Mesenchymal stem cell (in vitro differentiated cells and primary cell): Measurements from ENCODE around the gene DIABLO.

ENCODE experiments used
- DNase-seq: peaks from one replicate; pipeline ENCODE4 v3.0.0-alpha.2; 2013
- H2AFZ ChIP-seq: one replicate; pipeline ENCODE4 v1.6.1; 2013; ENCODE audit warnings: low read depth, mild to moderate bottlenecking, control low read depth, inconsistent platforms, low read length, moderate library complexity
- H2AK5ac ChIP-seq: 2 replicates; pipeline ENCODE4 v1.6.1; 2013; ENCODE audit warnings: low read length, moderate library complexity, mild to moderate bottlenecking, inconsistent platforms; ENCODE audit not compliant: severe bottlenecking
- H2BK120ac ChIP-seq: one replicate; pipeline ENCODE4 v1.6.1; 2013; ENCODE audit warnings: low read depth, mild to moderate bottlenecking, inconsistent platforms, low read length, moderate library complexity
- H2BK12ac ChIP-seq, 2 experiments: one replicate each; pipeline ENCODE4 v1.6.1; 2013; ENCODE audit warnings: inconsistent platforms in 2 of 2, low read length in 2 of 2, mild to moderate bottlenecking in 2 of 2, moderate library complexity in 2 of 2, control low read depth in 1 of 2
- H2BK15ac ChIP-seq: one replicate; pipeline ENCODE4 v1.6.1; 2013; ENCODE audit warnings: mild to moderate bottlenecking, low read depth, inconsistent platforms; ENCODE audit not compliant: poor library complexity, severe bottlenecking
- H2BK5ac ChIP-seq: 2 replicates; pipeline ENCODE4 v1.6.1; 2013; ENCODE audit warnings: low read depth, mild to moderate bottlenecking, low read length, control low read depth, inconsistent platforms; ENCODE audit not compliant: poor library complexity, severe bottlenecking
- H3K14ac ChIP-seq, 2 experiments: one replicate each; pipeline ENCODE4 v1.6.1; 2013; ENCODE audit warnings: inconsistent platforms in 2 of 2, low read length in 2 of 2, control low read depth in 1 of 2, mild to moderate bottlenecking in 1 of 2, moderate library complexity in 1 of 2
- H3K18ac ChIP-seq, 2 experiments: one replicate each; pipeline ENCODE4 v1.6.1; 2013; ENCODE audit warnings: inconsistent platforms in 2 of 2, low read length in 2 of 2, control low read depth in 1 of 2, low read depth in 1 of 2, mild to moderate bottlenecking in 1 of 2
- H3K23ac ChIP-seq, 2 experiments: one replicate each; pipeline ENCODE4 v1.6.1; 2013; ENCODE audit warnings: inconsistent platforms in 2 of 2, low read length in 2 of 2, mild to moderate bottlenecking in 2 of 2, moderate library complexity in 2 of 2, control low read depth in 1 of 2
- H3K27ac ChIP-seq: 2 replicates; pipeline ENCODE4 v1.5.1; 2013; ENCODE audit warnings: mild to moderate bottlenecking, moderate library complexity, low read length, control low read depth, inconsistent platforms; ENCODE audit not compliant: poor library complexity, severe bottlenecking
- H3K27me3 ChIP-seq, 2 experiments: 2 replicates each; pipeline versions ENCODE4 v1.6.1 to v1.7.0; 2013; ENCODE audit warnings: low read length in 2 of 2, mild to moderate bottlenecking in 2 of 2, moderate library complexity in 2 of 2, control low read depth in 1 of 2, inconsistent platforms in 1 of 2; ENCODE audit not compliant: control insufficient read depth in 1 of 2, insufficient read depth in 1 of 2
- H3K36me3 ChIP-seq, 2 experiments: 2 replicates each; pipeline versions ENCODE4 v1.6.1 to v1.7.0; 2013; ENCODE audit warnings: low read length in 2 of 2, control low read depth in 1 of 2, inconsistent platforms in 1 of 2, low read depth in 1 of 2, mild to moderate bottlenecking in 1 of 2; ENCODE audit not compliant: insufficient read depth in 2 of 2, control insufficient read depth in 1 of 2
- H3K4ac ChIP-seq, 2 experiments: one replicate each; pipeline ENCODE4 v1.6.1; 2013; ENCODE audit warnings: inconsistent platforms in 2 of 2, low read length in 2 of 2, mild to moderate bottlenecking in 2 of 2, moderate library complexity in 2 of 2, control low read depth in 1 of 2, low read depth in 1 of 2
- H3K4me1 ChIP-seq: 2 replicates; pipeline ENCODE4 v1.6.1; 2013; ENCODE audit warnings: low read depth, low read length, control low read depth; ENCODE audit not compliant: control insufficient read depth, insufficient read depth
- H3K4me2 ChIP-seq: 2 replicates; pipeline ENCODE4 v1.6.1; 2013; ENCODE audit warnings: low read length, mild to moderate bottlenecking, inconsistent platforms; ENCODE audit not compliant: poor library complexity, severe bottlenecking
- H3K4me3 ChIP-seq, 2 experiments: 2 replicates each; pipeline versions ENCODE4 v1.5.1 to v1.7.0; 2013; ENCODE audit warnings: low read length in 2 of 2, mild to moderate bottlenecking in 2 of 2, control low read depth in 1 of 2, low read depth in 1 of 2; ENCODE audit not compliant: insufficient read depth in 1 of 2
- H3K79me1 ChIP-seq: replicated peaks from 2 replicates; pipeline ENCODE4 v1.6.1; 2013; ENCODE audit warnings: mild to moderate bottlenecking, control low read depth, low read length, inconsistent platforms; ENCODE audit not compliant: poor library complexity, severe bottlenecking
- H3K9ac ChIP-seq: 2 replicates; pipeline ENCODE4 v1.7.0; 2013; ENCODE audit warnings: mild to moderate bottlenecking, low read length, moderate library complexity
- H3K9me3 ChIP-seq: 2 replicates; pipeline ENCODE4 v1.7.0; 2013; ENCODE audit warnings: mild to moderate bottlenecking, low read length; ENCODE audit not compliant: control insufficient read depth
- H4K8ac ChIP-seq: one replicate; pipeline ENCODE4 v1.6.1; 2013; ENCODE audit warnings: inconsistent platforms, mild to moderate bottlenecking, low read length, moderate library complexity
- H4K91ac ChIP-seq: one replicate; pipeline ENCODE4 v1.6.1; 2013; ENCODE audit warnings: mild to moderate bottlenecking, low read length, inconsistent platforms
- WGBS: methylation state at CpG from one replicate; pipeline ENCODE4 v1.1.7; 2013; ENCODE audit warnings: mixed read lengths; 5-methylcytosine and 5-hydroxymethylcytosine counted together

DIABLO gene

DNA sequence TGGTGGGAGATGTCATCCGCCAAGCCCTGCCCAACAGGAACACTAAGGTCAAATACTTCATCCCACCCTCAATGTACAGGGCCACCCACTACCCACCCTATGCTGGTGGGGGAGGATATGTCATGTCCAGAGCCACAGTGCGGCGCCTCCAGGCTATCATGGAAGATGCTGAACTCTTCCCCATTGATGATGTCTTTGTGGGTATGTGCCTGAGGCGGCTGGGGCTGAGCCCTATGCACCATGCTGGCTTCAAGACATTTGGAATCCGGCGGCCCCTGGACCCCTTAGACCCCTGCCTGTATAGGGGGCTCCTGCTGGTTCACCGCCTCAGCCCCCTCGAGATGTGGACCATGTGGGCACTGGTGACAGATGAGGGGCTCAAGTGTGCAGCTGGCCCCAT is 18.9 kb downstream of the DIABLO start:
- H3K23ac ChIP-seq: no peak overlapping the region
- peaks cover 38 to 51% of the 10 kb centered on the region in 2 experiments for H3K36me3 ChIP-seq
- WGBS: 83% methylated on average over 7 of the region's 8 CpGs
- H3K4ac ChIP-seq: no peak overlapping the region
- no peak overlapping the region for H4K8ac ChIP-seq
- H3K27ac ChIP-seq: no peak overlapping the region
- H2BK12ac ChIP-seq: no peak overlapping the region
- no peak overlapping the region for H3K18ac ChIP-seq
- no peak overlapping the region for H3K4me2 ChIP-seq
- H2BK15ac ChIP-seq: no peak overlapping the region
- H3K4me3 ChIP-seq: no peak overlapping the region
- H4K91ac ChIP-seq: no peak overlapping the region
- H3K9ac ChIP-seq: no peak overlapping the region
- no peak overlapping the region for H3K14ac ChIP-seq
- no peak overlapping the region for H2AFZ ChIP-seq
- H3K9me3 ChIP-seq: no peaks in the 10 kb centered on the region
- H3K79me1 ChIP-seq: peaks cover 1% of the 10 kb centered on the region
- H3K4me1 ChIP-seq: peaks cover 19% of the 10 kb centered on the region
- H2AK5ac ChIP-seq: no peak overlapping the region
- no peak overlapping the region for H2BK5ac ChIP-seq
- H2BK120ac ChIP-seq: no peak overlapping the region
- H3K27me3 ChIP-seq: peaks cover 12 to 40% of the 10 kb centered on the region in 2 experiments
- no peak for DNase-seq

GRCh38 chr12:122206111-122206881 is 19.6 kb downstream of the DIABLO start:
- no peak overlapping the region for H3K23ac ChIP-seq

GRCh38 chr12:122205053-122205925 is 20.6 kb downstream of the DIABLO start:
- Histone ChIP-seq H3K27ac (no peak overlapping the region), H3K4me1 (peaks cover 19% of the 10 kb centered on the region), H2AFZ (no peak overlapping the region), H2BK120ac (no peak overlapping the region), H4K8ac (no peak overlapping the region), H3K18ac (no peak overlapping the region), H2AK5ac (no peak overlapping the region), H3K9me3 (no peaks in the 10 kb centered on the region), H3K4me2 (no peak overlapping the region), H2BK15ac (no peak overlapping the region), H3K4me3 (no peak overlapping the region), H4K91ac (no peak overlapping the region), H3K79me1 (no peaks in the 10 kb centered on the region), H3K27me3 (peaks cover 12 to 56% of the 10 kb centered on the region in 2 experiments), H3K4ac (no peak overlapping the region), H2BK5ac (no peak overlapping the region), H2BK12ac (no peak overlapping the region), H3K23ac (no peak overlapping the region), H3K14ac (no peak overlapping the region), H3K9ac (no peak overlapping the region), H3K36me3 (peaks cover 32 to 35% of the 10 kb centered on the region in 2 experiments)
- 65% methylated on average over 22 of the region's 23 CpGs for WGBS
- no peak for DNase-seq

More at GRCh38 chr12:122206111-122206881, 19.6 kb downstream of the DIABLO start:
- H3K27me3 ChIP-seq: peaks cover 12 to 46% of the 10 kb centered on the region in 2 experiments
- no peak for DNase-seq
- H3K36me3 ChIP-seq: peaks cover 36 to 44% of the 10 kb centered on the region in 2 experiments
- no peaks in the 10 kb centered on the region for H3K9me3 ChIP-seq
- no peak overlapping the region for H4K8ac ChIP-seq
- no peak overlapping the region for H2BK15ac ChIP-seq
- H3K79me1 ChIP-seq: peaks cover 1% of the 10 kb centered on the region
- H3K4me3 ChIP-seq: no peak overlapping the region
- H4K91ac ChIP-seq: no peak overlapping the region
- no peak overlapping the region for H3K4me2 ChIP-seq
- H2BK5ac ChIP-seq: no peak overlapping the region
- no peak overlapping the region for H3K4ac ChIP-seq
- no peak overlapping the region for H3K14ac ChIP-seq
- 84% methylated on average over 27 of the region's 27 CpGs for WGBS
- no peak overlapping the region for H2BK120ac ChIP-seq
- H3K27ac ChIP-seq: no peak overlapping the region
- no peak overlapping the region for H3K18ac ChIP-seq
- no peak overlapping the region for H2BK12ac ChIP-seq
- no peak overlapping the region for H2AK5ac ChIP-seq
- H3K4me1 ChIP-seq: peaks cover 19% of the 10 kb centered on the region
- no peak overlapping the region for H2AFZ ChIP-seq
- H3K9ac ChIP-seq: no peak overlapping the region
